Stimulated activated naive CD8-positive, alpha-beta T cell treated with anti-CD3 and anti-CD28 coated beads, Interleukin-15, Interleukin-2, amounts not matched to agents 100 ng/mL and 50 ng/mL, for 24 hours (primary cell): ENCODE measurements around the gene AKAP6.

Experiments used
- H3K27ac Mint-ChIP-seq: one replicate; pipeline ENCODE4 v1.8.0; 2021; ENCODE audit warnings: mild to moderate bottlenecking, mixed read lengths
- H3K27me3 Mint-ChIP-seq: one replicate; pipeline ENCODE4 v1.8.0; 2021; ENCODE audit warnings: mixed read lengths
- H3K36me3 Mint-ChIP-seq: one replicate; pipeline ENCODE4 v1.8.0; 2021; ENCODE audit warnings: low read depth, mixed read lengths
- H3K4me1 Mint-ChIP-seq: one replicate; pipeline ENCODE4 v1.8.0; 2021; ENCODE audit warnings: low read depth, mixed read lengths
- H3K4me3 Mint-ChIP-seq: one replicate; pipeline ENCODE4 v1.8.0; 2021; ENCODE audit warnings: mild to moderate bottlenecking, mixed read lengths
- H3K9me3 Mint-ChIP-seq: one replicate; pipeline ENCODE4 v1.8.0; 2021; ENCODE audit warnings: mixed read lengths

The AKAP6 gene

GRCh38 chr14:32805979-32806378 is 476.9 kb downstream of the AKAP6 start:
- Mint-ChIP-seq H3K4me3 (no peak overlapping the region), H3K36me3 (peaks cover 13% of the 10 kb centered on the region), H3K27me3 (no peaks in the 10 kb centered on the region), H3K4me1 (no peaks in the 10 kb centered on the region), H3K27ac (no peak overlapping the region), H3K9me3 (peaks cover 29% of the 10 kb centered on the region)

- no peak overlapping the region for H3K4me3 Mint-ChIP-seq
- H3K4me1 Mint-ChIP-seq = no peaks in the 10 kb centered on the region
- no peaks in the 10 kb centered on the region for H3K27me3 Mint-ChIP-seq
- H3K36me3 Mint-ChIP-seq = peaks cover 6% of the 10 kb centered on the region
- H3K27ac Mint-ChIP-seq = no peak overlapping the region
- H3K9me3 Mint-ChIP-seq = peaks cover 18% of the 10 kb centered on the region
Measured at GRCh38 chr14:32808644-32809043, 479.5 kb downstream of the AKAP6 start.

- H3K4me1 Mint-ChIP-seq = no peaks in the 10 kb centered on the region
- no peak overlapping the region for H3K27ac Mint-ChIP-seq
- no peaks in the 10 kb centered on the region for H3K27me3 Mint-ChIP-seq
- H3K9me3 Mint-ChIP-seq = peaks cover 12% of the 10 kb centered on the region
- H3K36me3 Mint-ChIP-seq = peaks cover under 1% of the 10 kb centered on the region
- no peak overlapping the region for H3K4me3 Mint-ChIP-seq
Measured at GRCh38 chr14:32809255-32809654, 480.2 kb downstream of the AKAP6 start.

- H3K27ac Mint-ChIP-seq = no peak overlapping the region
- no peaks in the 10 kb centered on the region for H3K36me3 Mint-ChIP-seq
- no peaks in the 10 kb centered on the region for H3K27me3 Mint-ChIP-seq
- H3K4me1 Mint-ChIP-seq = no peaks in the 10 kb centered on the region
- no peaks in the 10 kb centered on the region for H3K9me3 Mint-ChIP-seq
- H3K4me3 Mint-ChIP-seq = no peak overlapping the region
Measured at GRCh38 chr14:32813401-32813800, 484.3 kb downstream of the AKAP6 start.

DNA sequence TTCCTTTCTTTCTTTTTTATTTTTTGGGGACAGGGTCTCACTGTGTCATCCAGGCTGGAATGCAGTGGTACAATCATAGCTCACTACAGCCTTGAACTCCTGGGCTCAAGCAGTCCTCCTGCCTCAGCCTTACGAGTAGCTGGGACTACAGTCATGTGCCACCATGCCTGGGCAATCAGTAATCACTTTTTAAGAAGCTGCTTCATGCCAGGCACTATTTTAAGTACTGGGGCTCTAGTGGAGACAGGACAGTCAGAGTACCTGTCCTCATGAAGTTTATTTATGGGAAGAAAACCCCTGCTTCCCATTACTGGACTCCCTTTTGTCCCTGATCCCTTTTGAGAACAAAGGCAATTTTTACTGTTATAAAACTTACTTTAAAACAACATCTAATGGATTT is 485.6 kb downstream of the AKAP6 start:
- no peaks in the 10 kb centered on the region for H3K27me3 Mint-ChIP-seq
- no peak overlapping the region for H3K4me3 Mint-ChIP-seq
- no peak overlapping the region for H3K27ac Mint-ChIP-seq
- H3K9me3 Mint-ChIP-seq = peaks cover 4% of the 10 kb centered on the region
- no peaks in the 10 kb centered on the region for H3K4me1 Mint-ChIP-seq
- no peaks in the 10 kb centered on the region for H3K36me3 Mint-ChIP-seq

DNA sequence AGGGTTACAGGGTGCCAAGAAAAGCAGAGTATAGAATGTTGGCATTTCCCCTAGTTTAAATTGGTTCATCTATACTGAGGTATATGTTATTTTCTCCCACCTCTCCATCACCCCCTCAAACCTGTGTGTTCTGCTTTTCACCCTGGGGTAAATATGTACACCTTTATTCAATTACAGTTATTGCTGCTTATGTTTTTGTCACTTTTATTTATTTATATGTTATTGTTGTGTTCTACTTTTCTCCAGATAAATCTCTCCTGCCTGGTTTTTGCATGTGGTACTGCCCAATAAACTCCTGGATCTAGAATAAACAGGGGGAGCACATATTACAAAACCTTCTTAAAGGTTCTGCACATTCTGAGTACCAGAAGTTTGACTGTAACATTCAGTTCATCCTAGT is 487.5 kb downstream of the AKAP6 start:
- Mint-ChIP-seq H3K27ac (no peak overlapping the region), H3K27me3 (no peaks in the 10 kb centered on the region), H3K4me1 (no peaks in the 10 kb centered on the region), H3K9me3 (peaks cover 8% of the 10 kb centered on the region), H3K36me3 (no peaks in the 10 kb centered on the region), H3K4me3 (no peak overlapping the region)

DNA sequence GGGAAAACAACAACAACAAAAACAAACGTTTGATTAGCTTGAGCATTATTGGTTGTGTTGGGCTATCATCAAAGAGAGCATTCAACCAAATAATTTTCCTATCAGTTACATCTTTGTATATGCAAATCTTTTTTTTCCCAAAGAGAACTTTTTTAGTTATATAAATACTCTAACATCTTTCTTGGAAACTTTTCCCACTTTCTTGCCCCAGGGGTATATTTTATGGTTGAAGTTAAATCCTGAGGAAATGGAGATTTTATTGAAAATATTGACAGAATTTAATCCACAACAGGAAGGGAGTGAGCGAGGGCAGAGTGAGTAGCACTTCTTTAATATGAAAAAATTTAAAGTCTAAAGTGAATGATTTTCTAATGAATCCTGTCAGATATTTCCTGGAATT is 488.7 kb downstream of the AKAP6 start:
- H3K4me1 Mint-ChIP-seq = no peaks in the 10 kb centered on the region
- H3K4me3 Mint-ChIP-seq = no peak overlapping the region
- H3K27me3 Mint-ChIP-seq = no peaks in the 10 kb centered on the region

DNA sequence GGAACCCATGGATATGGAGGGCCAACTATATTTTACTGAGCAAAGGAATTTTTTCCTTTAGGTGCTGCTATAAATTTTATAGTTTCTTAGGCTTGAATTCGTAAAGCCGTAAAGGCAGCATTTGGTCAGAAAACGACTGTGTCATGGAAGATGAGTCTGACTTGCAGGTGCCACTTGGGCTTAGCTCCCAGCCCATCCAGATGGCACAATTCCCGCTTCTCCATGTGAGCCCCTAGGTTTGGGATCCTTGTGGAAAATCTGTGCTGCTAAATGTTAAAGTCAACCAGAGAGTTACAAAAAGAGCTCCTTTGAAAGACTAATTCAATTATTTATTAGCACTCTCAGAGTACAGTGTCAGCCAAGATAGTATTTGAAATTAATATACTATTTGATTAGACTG is 489.5 kb downstream of the AKAP6 start:
- H3K4me3 Mint-ChIP-seq = no peak overlapping the region
- no peaks in the 10 kb centered on the region for H3K27me3 Mint-ChIP-seq
- H3K36me3 Mint-ChIP-seq = no peaks in the 10 kb centered on the region
- H3K4me1 Mint-ChIP-seq = no peaks in the 10 kb centered on the region
- no peak overlapping the region for H3K27ac Mint-ChIP-seq
- peaks cover 12% of the 10 kb centered on the region for H3K9me3 Mint-ChIP-seq

More for the DNA sequence above, 488.7 kb downstream of the AKAP6 start:
- Mint-ChIP-seq H3K9me3 (peaks cover 8% of the 10 kb centered on the region), H3K36me3 (no peaks in the 10 kb centered on the region), H3K27ac (no peak overlapping the region)

DNA sequence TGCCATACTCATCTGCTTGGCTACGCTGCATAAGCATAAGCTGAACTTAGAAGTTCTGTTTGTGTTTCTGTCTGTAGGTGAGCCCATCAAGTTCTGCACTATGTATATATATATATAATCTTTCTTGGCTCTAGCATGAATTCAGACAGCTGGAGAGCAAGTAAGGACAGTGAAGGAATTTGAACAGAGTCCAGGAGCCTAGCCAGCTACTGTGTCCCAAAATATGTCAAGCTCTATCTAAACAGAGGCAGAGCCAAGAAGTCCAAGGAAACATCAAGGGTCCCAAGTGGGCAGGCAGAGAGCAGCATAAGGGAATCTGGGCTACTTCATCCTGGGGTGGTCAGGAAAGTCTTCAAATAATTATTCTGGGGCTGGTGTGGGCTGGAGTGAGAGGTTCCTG is 491.1 kb downstream of the AKAP6 start:
- peaks cover 12% of the 10 kb centered on the region for H3K9me3 Mint-ChIP-seq
- H3K27ac Mint-ChIP-seq = no peak overlapping the region
- H3K4me3 Mint-ChIP-seq = no peak overlapping the region
- H3K36me3 Mint-ChIP-seq = no peaks in the 10 kb centered on the region
- H3K4me1 Mint-ChIP-seq = no peaks in the 10 kb centered on the region
- no peaks in the 10 kb centered on the region for H3K27me3 Mint-ChIP-seq

- Mint-ChIP-seq H3K4me3 (no peak overlapping the region), H3K9me3 (peaks cover 12% of the 10 kb centered on the region), H3K36me3 (no peaks in the 10 kb centered on the region), H3K27ac (no peak overlapping the region), H3K4me1 (no peaks in the 10 kb centered on the region), H3K27me3 (no peaks in the 10 kb centered on the region)
Measured at GRCh38 chr14:32820682-32821081, 491.6 kb downstream of the AKAP6 start.

GRCh38 chr14:32821964-32822653 is 493.0 kb downstream of the AKAP6 start:
- no peak overlapping the region for H3K27ac Mint-ChIP-seq
- no peaks in the 10 kb centered on the region for H3K27me3 Mint-ChIP-seq
- H3K4me3 Mint-ChIP-seq = no peak overlapping the region
- peaks cover 12% of the 10 kb centered on the region for H3K9me3 Mint-ChIP-seq
- no peaks in the 10 kb centered on the region for H3K4me1 Mint-ChIP-seq
- no peaks in the 10 kb centered on the region for H3K36me3 Mint-ChIP-seq

- H3K4me3 Mint-ChIP-seq = no peak overlapping the region
- H3K4me1 Mint-ChIP-seq = no peaks in the 10 kb centered on the region
- H3K36me3 Mint-ChIP-seq = no peaks in the 10 kb centered on the region
Measured at GRCh38 chr14:32823706-32824105, 494.6 kb downstream of the AKAP6 start.

DNA sequence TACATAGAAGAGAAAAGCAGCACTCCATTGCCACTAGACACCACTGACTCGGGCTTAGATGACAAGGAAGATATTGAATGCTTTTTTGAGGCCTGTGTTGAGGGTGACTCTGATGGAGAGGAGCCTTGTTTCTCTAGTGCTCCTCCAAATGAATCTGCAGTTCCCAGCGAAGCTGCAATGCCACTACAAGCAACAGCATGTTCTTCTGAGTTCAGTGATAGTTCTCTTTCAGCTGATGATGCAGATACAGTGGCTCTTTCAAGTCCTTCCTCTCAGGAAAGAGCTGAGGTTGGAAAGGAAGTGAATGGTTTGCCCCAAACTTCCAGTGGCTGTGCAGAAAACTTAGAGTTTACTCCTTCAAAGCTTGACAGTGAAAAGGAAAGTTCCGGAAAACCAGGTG is 495.1 kb downstream of the AKAP6 start:
- Mint-ChIP-seq H3K27ac (no peak overlapping the region), H3K4me1 (no peaks in the 10 kb centered on the region), H3K36me3 (no peaks in the 10 kb centered on the region), H3K9me3 (peaks cover 12% of the 10 kb centered on the region), H3K27me3 (no peaks in the 10 kb centered on the region), H3K4me3 (no peak overlapping the region)

More at GRCh38 chr14:32823706-32824105, 494.6 kb downstream of the AKAP6 start:
- Mint-ChIP-seq H3K27ac (no peak overlapping the region), H3K9me3 (peaks cover 12% of the 10 kb centered on the region), H3K27me3 (no peaks in the 10 kb centered on the region)

- no peaks in the 10 kb centered on the region for H3K27me3 Mint-ChIP-seq
- H3K27ac Mint-ChIP-seq = no peak overlapping the region
- H3K9me3 Mint-ChIP-seq = peaks cover 12% of the 10 kb centered on the region
- H3K36me3 Mint-ChIP-seq = no peaks in the 10 kb centered on the region
- no peak overlapping the region for H3K4me3 Mint-ChIP-seq
- no peaks in the 10 kb centered on the region for H3K4me1 Mint-ChIP-seq
Measured at GRCh38 chr14:32825058-32825457, 496.0 kb downstream of the AKAP6 start.

GRCh38 chr14:32826404-32827082 is 497.4 kb downstream of the AKAP6 start:
- no peak overlapping the region for H3K4me3 Mint-ChIP-seq
- H3K36me3 Mint-ChIP-seq = no peaks in the 10 kb centered on the region

DNA sequence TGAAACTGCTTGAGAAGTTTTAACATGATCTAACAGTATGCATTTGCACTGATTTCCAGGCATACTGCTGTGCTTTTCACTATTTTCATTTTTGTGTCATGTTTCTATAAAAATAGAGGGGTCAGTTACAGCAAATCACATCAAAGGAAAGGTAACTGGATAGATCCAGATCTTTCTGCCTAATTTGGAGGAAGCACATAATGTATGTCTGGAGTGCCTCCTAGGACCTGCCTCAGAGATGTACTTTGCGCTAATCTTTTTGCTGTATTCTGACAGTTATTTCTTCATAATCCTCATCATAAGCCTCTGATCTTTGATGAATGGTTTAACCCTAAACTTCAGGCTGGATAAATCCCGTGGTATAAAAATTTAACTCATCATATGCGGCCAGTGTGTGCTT is 498.4 kb downstream of the AKAP6 start:
- Mint-ChIP-seq H3K4me3 (no peak overlapping the region), H3K27ac (no peak overlapping the region), H3K4me1 (no peaks in the 10 kb centered on the region)

More at GRCh38 chr14:32826404-32827082, 497.4 kb downstream of the AKAP6 start:
- Mint-ChIP-seq H3K9me3 (peaks cover 12% of the 10 kb centered on the region), H3K27me3 (no peaks in the 10 kb centered on the region), H3K4me1 (no peaks in the 10 kb centered on the region), H3K27ac (no peak overlapping the region)

More for the DNA sequence above, 498.4 kb downstream of the AKAP6 start:
- Mint-ChIP-seq H3K36me3 (no peaks in the 10 kb centered on the region), H3K27me3 (no peaks in the 10 kb centered on the region), H3K9me3 (peaks cover 17% of the 10 kb centered on the region)
